Small intestine (tissue), 7 donors: ENCODE data around the gene EPHA7. TPM values are rescaled to one million over a fixed set of nuclear protein-coding genes. Genes with fewer than 3 reads are reported as not detected.

Experiments
- DNase-seq, 2 donors: peaks; one replicate each; pipeline versions ENCODE4 v3.0.0 to v3.0.0-alpha.2; 2013
- FAIRE-seq: peaks from 2 replicates; lab custom pipeline; 2012; peaks lifted over from hg19 to GRCh38; lab: Jason Lieb, UNC
- H3K27ac ChIP-seq, 3 donors: one replicate each; pipeline ENCODE4 v1.5.1; 2013; ENCODE audit warnings: low read length in 2 of 3, mild to moderate bottlenecking in 2 of 3, control low read depth in 1 of 3, inconsistent platforms in 1 of 3, low read depth in 1 of 3, moderate library complexity in 1 of 3
- H3K27me3 ChIP-seq, 3 donors: one replicate each; pipeline ENCODE4 v1.6.1; 2013; ENCODE audit warnings: low read length in 3 of 3, inconsistent platforms in 1 of 3; ENCODE audit not compliant: control insufficient read depth in 3 of 3, insufficient read depth in 3 of 3
- H3K36me3 ChIP-seq, 3 donors: one replicate each; pipeline ENCODE4 v1.6.1; 2013; ENCODE audit warnings: low read length in 3 of 3, inconsistent platforms in 1 of 3, low read depth in 1 of 3, mild to moderate bottlenecking in 1 of 3, moderate library complexity in 1 of 3; ENCODE audit not compliant: control insufficient read depth in 3 of 3, insufficient read depth in 2 of 3
- H3K4me1 ChIP-seq, 3 donors: one replicate each; pipeline ENCODE4 v1.6.1; 2013; ENCODE audit warnings: low read length in 2 of 3, inconsistent platforms in 1 of 3, low read depth in 1 of 3, mild to moderate bottlenecking in 1 of 3, moderate library complexity in 1 of 3; ENCODE audit not compliant: control insufficient read depth in 3 of 3, insufficient read depth in 2 of 3
- H3K4me3 ChIP-seq, 3 donors: one replicate each; pipeline ENCODE4 v1.5.1; 2013; ENCODE audit warnings: low read length in 3 of 3, control low read depth in 1 of 3, inconsistent platforms in 1 of 3, low read depth in 1 of 3, mild to moderate bottlenecking in 1 of 3, moderate library complexity in 1 of 3
- H3K9me3 ChIP-seq, 2 donors: one replicate each; pipeline ENCODE4 v1.6.1; 2013; ENCODE audit warnings: low read depth in 1 of 2, low read length in 1 of 2; ENCODE audit not compliant: control insufficient read depth in 2 of 2, insufficient read depth in 1 of 2
- WGBS, 3 donors: extraction: QIAGEN DNeasy Blood & Tissue Kit; methylation state at CpG; one replicate each; pipeline ENCODE4 v1.1.7; 2013; 5-methylcytosine and 5-hydroxymethylcytosine counted together
- polyA plus RNA-seq, 4 donors: library from polyadenylated mRNA; stranded (reverse) in 3 of 4; unstranded in 1 of 4; fragments of 200-250 nt in 3 of 4; fragments of 120-200 nt in 1 of 4; gene quantifications; one replicate each; pipeline versions ENCODE4 v1.2.1 to v1.2.3, GENCODE V29; 2013
- donor health status: healthy with polysubstance abuse.
- donor health status: control.
- donor health status: control.
- donor health status: Bipolar disorder and iron deficiency.
- donor health status: healthy.

Gene EPHA7
- polyA plus RNA-seq, 4 donors = 0.27 to 3.0 (median 1.1) TPM; not detected in 1

DNA sequence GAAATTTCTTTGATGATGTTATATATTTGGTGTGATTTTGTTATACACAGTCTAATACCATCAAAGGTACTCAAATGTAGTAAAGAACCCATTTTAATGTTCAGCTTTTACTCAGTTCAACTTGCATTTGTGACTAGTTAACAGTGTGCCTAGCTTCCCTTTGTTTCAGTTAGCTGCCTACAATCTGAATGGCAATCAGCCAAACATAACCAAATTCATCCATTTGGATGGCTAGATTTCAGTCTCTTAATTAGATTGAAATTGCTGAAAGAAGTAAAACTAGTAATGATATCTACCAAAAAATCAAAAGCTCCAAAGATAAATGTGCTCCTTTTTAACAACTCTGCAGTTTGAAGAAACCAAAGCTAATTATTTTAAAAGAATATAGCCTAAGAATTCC lies 6.9 kb downstream of the EPHA7 start:
- Histone ChIP-seq H3K36me3 (no peaks in the 10 kb centered on the region), H3K4me3 (no peak overlapping the region), H3K27me3 (peaks cover 0 to 15% (median 7%) of the 10 kb centered on the region in 3 donors), H3K27ac (no peak overlapping the region), H3K4me1 (peaks cover 0 to 2% (median 0%) of the 10 kb centered on the region in 3 donors), H3K9me3 (no peaks in the 10 kb centered on the region)
- DNase-seq (no peak), FAIRE-seq (no peak)

DNA sequence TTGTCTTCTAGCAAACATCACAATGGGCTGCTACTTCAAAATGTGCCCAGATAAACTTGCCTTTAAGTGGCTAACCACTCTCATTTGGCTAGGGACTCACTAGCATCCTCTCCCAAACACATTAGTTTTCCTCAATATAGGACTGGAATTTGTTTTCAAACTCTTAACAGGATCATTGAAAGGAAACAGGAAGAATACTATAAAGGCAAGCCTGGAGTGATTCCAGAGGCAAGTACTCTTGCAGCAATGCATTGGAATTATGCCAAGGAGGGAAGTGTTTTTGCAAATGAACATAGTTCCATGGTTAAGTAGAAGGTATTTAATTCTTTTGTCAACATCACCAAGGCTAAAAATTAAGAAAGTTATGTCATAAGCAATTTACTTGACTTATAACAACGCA lies 12.2 kb downstream of the EPHA7 start:
- no peaks in the 10 kb centered on the region for H3K27me3 ChIP-seq
- 79 to 81% (median 79%) methylated on average over 1 of the region's 1 CpG for WGBS, 3 donors
- H3K4me3 ChIP-seq = no peak overlapping the region
- FAIRE-seq (no peak), DNase-seq (peak; percentile 3 to 6)
- H3K9me3 ChIP-seq = no peaks in the 10 kb centered on the region
- H3K4me1 ChIP-seq = no peaks in the 10 kb centered on the region
- no peak overlapping the region for H3K27ac ChIP-seq
- H3K36me3 ChIP-seq = no peaks in the 10 kb centered on the region

DNA sequence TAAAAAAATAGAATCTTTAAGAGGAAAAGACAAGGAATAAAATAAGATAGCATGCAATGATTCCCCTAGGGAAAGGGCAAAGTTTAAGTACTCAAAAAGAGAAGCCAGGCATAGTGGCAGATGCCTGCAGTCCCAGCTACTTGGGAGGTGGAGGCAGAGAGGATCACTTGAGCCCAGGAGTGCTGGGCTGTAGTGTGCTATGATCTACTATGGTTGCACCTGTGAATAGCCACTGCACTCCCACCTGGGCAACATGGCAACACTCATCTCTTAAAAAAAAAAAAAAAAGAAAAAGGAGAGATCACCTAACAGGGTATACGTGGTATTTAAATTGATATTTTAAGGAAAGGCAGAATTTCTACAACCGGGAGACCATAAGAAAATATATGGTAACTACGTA lies 16.0 kb downstream of the EPHA7 start:
- WGBS, 3 donors = 90 to 96% (median 94%) methylated on average over 3 of the region's 3 CpGs
- DNase-seq = no peak
- Histone ChIP-seq H3K9me3 (no peaks in the 10 kb centered on the region), H3K27ac (no peak overlapping the region), H3K27me3 (no peaks in the 10 kb centered on the region), H3K4me3 (no peak overlapping the region), H3K36me3 (no peaks in the 10 kb centered on the region), H3K4me1 (no peaks in the 10 kb centered on the region)
- no peak for FAIRE-seq

DNA sequence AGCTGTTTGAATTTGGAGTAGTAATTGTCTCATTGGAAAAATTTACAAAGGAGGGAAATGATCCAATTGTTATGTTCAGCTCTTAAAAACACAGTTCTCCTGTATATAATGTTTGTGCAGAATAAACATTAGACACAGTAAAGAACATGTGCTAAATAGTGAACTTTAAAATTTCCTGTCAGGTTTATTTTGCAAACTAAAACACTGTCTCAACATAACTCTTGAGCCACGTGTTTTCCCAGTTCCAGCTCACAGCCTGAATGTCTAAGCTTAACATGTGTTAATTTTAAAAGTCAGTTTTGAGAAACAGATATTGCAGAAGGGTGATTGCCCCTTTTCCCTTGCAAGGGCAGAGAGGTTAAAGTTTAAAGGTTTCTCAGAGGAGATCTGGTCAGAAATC lies 20.6 kb downstream of the EPHA7 start:
- Histone ChIP-seq H3K27me3 (no peaks in the 10 kb centered on the region), H3K4me1 (no peaks in the 10 kb centered on the region), H3K9me3 (no peaks in the 10 kb centered on the region), H3K4me3 (no peak overlapping the region), H3K27ac (no peak overlapping the region), H3K36me3 (no peaks in the 10 kb centered on the region)
- DNase-seq (no peak), FAIRE-seq (no peak)
- 9 to 29% (median 11%) methylated on average over 1 of the region's 1 CpG for whole genome bisulfite sequencing, 3 donors

DNA sequence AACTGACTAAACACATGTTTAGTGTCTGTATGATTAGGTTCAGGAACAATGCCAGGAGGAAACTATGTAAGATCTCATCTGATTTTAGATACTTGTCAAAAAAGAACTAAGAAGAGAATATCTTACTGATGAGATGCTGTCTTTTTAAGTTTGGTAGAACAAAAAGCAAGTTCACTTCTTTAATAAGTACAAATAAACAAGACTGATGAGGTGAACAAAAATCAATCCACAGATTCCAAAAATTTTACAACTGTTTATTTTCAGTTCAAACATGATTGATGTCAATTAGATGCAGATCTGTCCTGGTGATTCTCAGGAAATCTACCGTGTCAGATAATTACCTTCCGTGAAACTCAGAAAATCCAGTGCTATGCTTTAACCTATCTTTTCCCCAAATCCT lies 24.9 kb downstream of the EPHA7 start:
- Histone ChIP-seq H3K4me1 (no peaks in the 10 kb centered on the region), H3K4me3 (no peak overlapping the region), H3K36me3 (no peaks in the 10 kb centered on the region), H3K9me3 (no peaks in the 10 kb centered on the region), H3K27ac (no peak overlapping the region), H3K27me3 (no peaks in the 10 kb centered on the region)
- DNase-seq (no peak), FAIRE-seq (no peak)
- WGBS, 3 donors = 77 to 83% (median 79%) methylated on average over 2 of the region's 2 CpGs

DNA sequence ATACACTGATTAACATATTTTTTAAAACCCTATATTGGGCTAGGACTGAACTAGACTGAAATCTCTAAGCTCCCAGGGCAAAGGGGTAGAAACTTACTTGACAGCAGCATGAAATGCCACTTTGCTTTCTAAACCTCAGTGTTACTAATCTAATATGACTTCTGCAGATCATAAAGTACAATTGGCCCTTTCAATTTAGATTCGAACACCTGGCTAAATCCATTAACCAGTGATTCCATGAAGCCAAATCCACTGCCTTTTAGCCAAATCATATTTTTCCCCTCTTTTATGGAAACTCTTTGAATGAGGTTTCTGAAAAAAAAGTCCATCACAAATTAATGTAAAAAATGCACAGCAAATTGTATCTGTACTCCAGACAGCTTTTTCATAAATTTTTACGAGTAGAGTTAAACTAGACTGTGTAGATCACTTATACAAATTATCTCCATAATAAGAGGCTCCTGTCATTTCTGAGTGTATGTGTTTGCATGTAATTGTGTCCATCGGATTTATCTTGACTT lies 25.7 kb downstream of the EPHA7 start:
- FAIRE-seq = no peak
- no peaks in the 10 kb centered on the region for H3K27me3 ChIP-seq
- no peaks in the 10 kb centered on the region for H3K36me3 ChIP-seq
- no peak overlapping the region for H3K27ac ChIP-seq
- H3K4me3 ChIP-seq = no peak overlapping the region
- H3K9me3 ChIP-seq = no peaks in the 10 kb centered on the region
- 59 to 71% (median 60%) methylated on average over 3 of the region's 3 CpGs for WGBS, 3 donors
- no peak for DNase-seq
- H3K4me1 ChIP-seq = no peaks in the 10 kb centered on the region

DNA sequence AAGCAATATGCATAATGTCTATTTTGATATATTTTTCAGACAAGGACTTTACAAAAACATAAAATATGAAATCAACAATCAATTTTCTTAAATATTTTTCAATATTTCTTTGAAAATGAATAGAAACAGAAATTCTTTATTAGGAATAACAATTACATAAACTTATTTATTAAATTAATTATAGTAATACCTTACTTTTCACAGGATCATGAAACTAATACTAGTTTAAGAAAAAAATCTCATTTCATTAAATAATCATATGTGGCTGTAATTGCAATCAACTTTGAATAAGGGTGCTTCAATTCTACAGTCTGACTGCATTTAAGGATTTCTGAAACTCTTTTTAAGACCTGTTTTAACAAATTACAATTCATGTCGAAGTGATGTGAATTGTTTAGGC lies 26.6 kb downstream of the EPHA7 start:
- FAIRE-seq (peak; percentile 85), DNase-seq (no peak)
- no peaks in the 10 kb centered on the region for H3K9me3 ChIP-seq
- no peaks in the 10 kb centered on the region for H3K4me1 ChIP-seq
- no peak overlapping the region for H3K27ac ChIP-seq
- H3K36me3 ChIP-seq = no peaks in the 10 kb centered on the region
- no peaks in the 10 kb centered on the region for H3K27me3 ChIP-seq
- H3K4me3 ChIP-seq = no peak overlapping the region
- WGBS, 3 donors = 62 to 70% (median 69%) methylated on average over 1 of the region's 1 CpG

DNA sequence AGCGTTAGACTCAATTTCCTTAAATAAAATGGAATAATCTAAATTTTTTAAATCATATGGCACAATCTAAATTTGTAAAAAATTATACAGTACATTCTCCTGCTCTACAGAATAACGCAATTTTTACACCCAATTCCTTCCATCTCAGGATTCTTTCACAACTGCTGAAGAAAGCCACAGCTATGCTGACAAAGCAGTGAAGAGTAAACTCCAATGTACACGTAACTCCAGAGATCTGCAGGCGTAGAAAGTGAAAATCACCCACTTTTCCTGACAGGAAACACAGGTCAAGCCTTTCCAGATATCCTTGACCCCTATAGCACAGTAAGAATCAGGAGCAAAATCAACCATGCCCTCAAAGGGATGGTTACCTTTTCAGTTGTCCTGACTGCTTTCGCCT lies 27.4 kb downstream of the EPHA7 start:
- no peak overlapping the region for H3K4me3 ChIP-seq

DNA sequence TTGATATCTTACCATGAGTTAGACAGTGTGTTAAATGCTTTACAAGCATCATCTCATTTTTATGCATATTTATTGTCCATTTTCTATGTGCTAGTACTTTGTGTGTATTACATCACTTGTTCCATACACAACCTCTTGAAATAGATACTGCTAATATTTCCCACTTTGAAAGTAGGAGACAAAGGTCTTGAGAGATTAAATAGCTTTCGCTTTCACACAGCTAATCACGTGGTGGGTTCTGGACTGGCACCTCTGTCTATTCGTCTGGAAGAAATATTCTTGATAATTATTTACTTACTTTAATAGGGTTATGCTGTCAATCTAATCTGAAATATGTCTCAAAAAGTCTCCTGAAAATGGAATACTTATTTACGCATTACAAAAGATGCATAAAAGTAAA lies 30.2 kb downstream of the EPHA7 start:
- Histone ChIP-seq H3K27ac (no peak overlapping the region), H3K27me3 (no peaks in the 10 kb centered on the region), H3K4me1 (no peaks in the 10 kb centered on the region), H3K9me3 (peaks cover 0 to 2% of the 10 kb centered on the region in 2 donors), H3K4me3 (no peak overlapping the region), H3K36me3 (no peaks in the 10 kb centered on the region)
- 17 to 56% (median 39%) methylated on average over 4 of the region's 4 CpGs for WGBS, 3 donors
- FAIRE-seq (no peak), DNase-seq (peak; percentile 11 to 72)

More for the DNA sequence above, 27.4 kb downstream of the EPHA7 start:
- DNase-seq = no peak
- H3K4me1 ChIP-seq = no peaks in the 10 kb centered on the region
- H3K9me3 ChIP-seq = no peaks in the 10 kb centered on the region
- H3K36me3 ChIP-seq = no peaks in the 10 kb centered on the region
- FAIRE-seq = no peak
- no peak overlapping the region for H3K27ac ChIP-seq
- no peaks in the 10 kb centered on the region for H3K27me3 ChIP-seq
- WGBS, 3 donors = 72 to 79% (median 74%) methylated on average over 5 of the region's 5 CpGs
